ENCODE results near the gene NSFL1C.

- TF ChIP-seq CTCF (conservative IDR thresholded peaks at IDR 0.05; ENCODE audit: low read length) (no peak), EZH2phosphoT487 (IDR thresholded peaks at IDR 0.05; ENCODE audit: borderline replicate concordance, low read depth, low read length) (no peak)
Observed at GRCh38 chr20:1471242-1471641, 4.6 kb upstream of the NSFL1C start.

Data from OCI-LY7 (cell line).